Hindlimb muscle (tissue), 1 donor: ENCODE data around the gene PALM2AKAP2. TPM values are rescaled to one million over a fixed set of nuclear protein-coding genes. Genes with fewer than 3 reads are reported as not detected.

Source experiments
- DNase-seq: peaks from one replicate; pipeline ENCODE4 v3.0.0-alpha.2; 2013
- polyA plus RNA-seq: library from polyadenylated mRNA; unstranded; fragments of 120-200 nt; gene quantifications from one replicate; pipeline ENCODE4 v1.2.1, GENCODE V29; 2013; ENCODE audit not compliant: insufficient read length

PALM2AKAP2 gene
- polyA plus RNA-seq = 30.4 TPM

DNA sequence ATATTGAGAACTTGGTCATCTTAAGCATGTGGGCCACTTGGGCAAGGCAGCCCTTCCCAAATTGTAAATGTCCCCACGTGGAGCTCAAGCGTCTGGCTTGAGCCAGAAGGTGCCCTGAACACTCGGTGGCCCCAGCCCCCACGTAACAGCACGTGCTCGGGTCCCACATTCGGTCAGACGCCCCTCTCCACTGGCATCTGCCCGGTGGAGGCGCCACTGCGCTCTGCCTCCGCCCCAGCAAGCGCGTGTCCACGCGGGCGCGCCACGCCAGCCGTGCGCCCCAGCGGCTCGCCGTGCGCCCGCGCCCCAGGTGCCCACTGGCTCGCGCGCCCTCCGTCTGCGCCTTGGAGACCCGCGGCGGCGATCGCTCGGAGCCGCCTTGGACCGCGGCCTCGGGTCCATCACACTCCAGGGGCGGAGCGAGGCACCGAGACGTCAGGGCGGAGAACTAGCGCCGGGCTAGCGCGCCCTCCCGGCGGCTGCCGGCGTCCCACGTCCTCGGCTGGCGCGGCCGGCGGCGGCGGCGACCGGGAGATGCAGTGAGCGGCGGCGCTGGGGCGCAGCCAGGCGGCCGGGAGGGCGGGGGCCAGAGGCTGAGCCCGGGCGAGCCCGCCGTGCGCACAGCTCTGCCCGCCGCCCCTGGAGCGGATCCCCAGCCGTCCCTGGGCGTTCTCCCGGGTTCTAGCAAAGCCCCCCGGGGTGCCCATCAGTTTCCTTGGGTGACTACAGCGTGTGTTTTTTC is at the start of gene PALM2AKAP2:
TSS of gene PALM2AKAP2 (plus strand) at position 488 of the 742 bp plus-strand sequence. CDS start 291 bp downstream, outside the sequence.
- DNase-seq = peak; percentile 69

- DNase-seq = no peak
Measured at GRCh38 chr9:109730228-109730627, 49.8 kb upstream of the PALM2AKAP2 start.

DNA sequence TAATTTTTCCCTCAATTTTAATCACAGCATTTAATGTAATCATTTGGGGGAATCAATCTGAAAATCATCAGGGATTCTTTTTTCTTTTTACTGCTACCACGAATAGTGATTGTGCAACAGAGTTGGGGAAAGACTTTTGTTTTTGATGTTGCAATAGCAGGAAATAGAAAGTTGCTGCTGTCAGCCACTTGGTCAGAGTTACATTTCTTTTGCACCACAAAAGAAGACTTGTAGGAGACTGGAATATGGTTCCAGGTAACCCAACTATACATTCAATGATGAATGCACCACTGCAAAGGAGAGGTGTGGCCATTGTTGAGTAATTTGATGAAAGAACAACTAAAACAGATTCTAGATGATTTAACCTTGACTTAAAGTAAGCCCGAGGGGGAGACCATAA is 46.3 kb upstream of the PALM2AKAP2 start:
- DNase-seq = no peak

GRCh38 chr9:109734814-109735213 is 45.2 kb upstream of the PALM2AKAP2 start:
- DNase-seq = no peak

- DNase-seq = no peak
Measured at GRCh38 chr9:109735801-109736200, 44.2 kb upstream of the PALM2AKAP2 start.

DNA sequence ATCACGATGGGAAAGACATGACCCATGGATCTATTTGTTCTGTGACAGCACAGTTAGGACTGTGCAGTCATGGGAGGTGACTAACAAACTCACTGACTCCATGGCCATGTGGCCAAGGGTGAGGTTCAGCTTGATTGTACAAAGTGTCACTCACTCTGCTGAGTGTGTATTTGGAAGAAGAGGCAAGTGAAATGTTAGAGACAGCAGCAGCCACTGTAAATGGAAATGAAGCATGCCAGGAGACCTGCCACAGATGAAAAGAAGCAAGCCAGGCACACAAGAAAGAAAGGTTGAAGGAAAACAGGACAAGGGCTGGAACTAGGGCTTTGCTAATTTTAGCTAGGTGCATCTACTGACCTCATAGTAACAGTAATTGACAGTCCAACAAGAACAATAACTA is 42.7 kb upstream of the PALM2AKAP2 start:
- no peak for DNase-seq

- no peak for DNase-seq
Measured at GRCh38 chr9:109739760-109740159, 40.2 kb upstream of the PALM2AKAP2 start.

- no peak for DNase-seq
Measured at GRCh38 chr9:109742776-109743348, 37.1 kb upstream of the PALM2AKAP2 start.

DNA sequence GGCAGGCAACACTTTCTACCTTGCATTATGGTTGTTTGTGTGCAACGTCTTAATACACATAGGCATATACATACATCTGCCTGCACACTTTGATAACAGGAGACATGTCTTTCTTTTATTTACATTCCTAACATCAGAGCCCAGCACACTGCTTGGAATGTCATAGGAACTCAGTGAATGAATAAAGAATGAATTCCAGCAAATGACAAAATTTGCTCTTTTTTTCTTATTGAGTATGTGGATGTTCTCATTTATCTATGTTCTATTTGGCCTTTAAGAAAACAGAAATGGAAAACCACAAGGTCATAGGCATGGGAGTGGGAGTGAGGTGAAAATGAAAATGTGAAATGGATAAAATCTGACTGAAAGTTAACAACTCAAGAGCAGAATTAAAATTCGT is 36.3 kb upstream of the PALM2AKAP2 start:
- DNase-seq = no peak

GRCh38 chr9:109745335-109746283 is 34.4 kb upstream of the PALM2AKAP2 start:
- peak; percentile 36 for DNase-seq

DNA sequence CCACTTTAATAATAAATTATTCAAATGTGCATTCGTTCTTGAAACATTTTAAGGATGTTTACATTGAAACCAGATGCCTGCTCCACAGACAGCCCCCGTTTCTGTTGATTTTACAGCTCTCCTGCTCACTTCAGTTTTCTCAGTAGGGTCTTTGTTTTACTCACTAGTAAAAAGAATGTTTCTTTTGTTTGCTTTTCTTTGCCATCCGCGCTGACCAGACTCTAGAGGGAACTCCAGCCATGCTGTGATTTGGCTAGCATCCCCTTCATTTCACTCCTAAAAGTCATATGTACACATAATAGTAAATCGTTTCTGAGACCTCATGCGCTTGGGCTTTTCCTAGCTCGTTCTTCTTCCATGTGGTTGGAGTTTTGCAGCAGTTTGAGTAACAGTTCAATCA is 28.7 kb upstream of the PALM2AKAP2 start:
- DNase-seq = no peak

- no peak for DNase-seq
Measured at GRCh38 chr9:109753308-109753707, 26.7 kb upstream of the PALM2AKAP2 start.

DNA sequence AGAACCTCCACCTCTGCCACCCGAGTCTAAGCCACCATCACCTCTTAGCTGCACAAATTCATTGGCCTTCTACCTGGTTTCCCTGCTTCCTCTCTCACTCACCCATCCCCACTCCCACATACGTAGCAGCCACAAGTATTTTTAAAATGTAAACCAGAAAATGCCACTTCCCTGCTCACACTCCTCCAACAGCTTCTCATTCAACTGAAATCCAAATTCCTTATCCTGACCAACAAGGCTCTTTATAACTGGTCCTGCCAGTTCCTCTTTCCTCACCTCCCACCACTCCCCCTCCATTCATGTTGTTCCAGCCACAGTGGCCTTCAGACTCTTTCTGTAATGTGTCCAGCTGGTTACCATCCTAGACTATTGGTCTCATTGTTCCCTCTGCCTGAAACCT is 25.0 kb upstream of the PALM2AKAP2 start:
- DNase-seq = no peak

GRCh38 chr9:109759589-109759988 is 20.4 kb upstream of the PALM2AKAP2 start:
- DNase-seq = no peak

DNA sequence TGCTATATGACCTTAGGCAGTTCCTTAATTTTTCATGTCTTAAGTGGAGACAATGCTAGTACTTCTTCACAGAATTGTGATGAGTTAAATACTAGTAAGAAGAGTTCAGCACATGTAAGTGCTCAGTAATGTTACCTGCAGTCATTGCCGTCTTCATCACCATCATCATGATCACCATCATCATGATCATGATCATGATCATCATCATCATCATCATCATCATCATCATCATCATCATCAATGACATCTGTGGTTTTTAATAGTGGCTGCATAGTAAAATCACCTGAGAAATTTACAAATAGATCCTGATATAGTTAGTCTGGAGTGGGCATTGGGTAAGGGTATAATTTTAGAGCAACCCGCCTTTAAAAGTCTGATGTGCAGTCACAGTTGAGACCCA is 14.7 kb upstream of the PALM2AKAP2 start:
- no peak for DNase-seq

GRCh38 chr9:109765830-109766229 is 14.2 kb upstream of the PALM2AKAP2 start:
- DNase-seq = no peak

DNA sequence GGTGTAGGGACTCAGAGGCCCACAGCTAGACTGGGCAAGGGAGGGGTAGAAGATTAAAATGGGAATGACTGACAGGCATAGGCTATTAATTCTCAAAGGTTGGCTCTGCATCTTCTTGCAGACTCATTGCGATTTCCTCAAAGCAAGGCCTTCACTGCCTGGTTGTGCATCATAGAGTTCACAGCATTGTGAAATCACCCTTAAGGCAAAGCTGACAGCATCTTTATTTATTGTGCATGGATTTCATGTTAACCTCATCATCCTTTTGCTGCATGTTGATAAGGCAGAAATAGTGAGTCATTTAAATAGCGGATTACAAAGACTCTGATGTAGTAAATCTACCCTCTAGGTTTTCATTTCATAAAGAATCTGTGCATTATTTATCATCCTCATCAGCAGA is 13.6 kb upstream of the PALM2AKAP2 start:
- DNase-seq = no peak

GRCh38 chr9:109767404-109767803 is 12.6 kb upstream of the PALM2AKAP2 start:
- no peak for DNase-seq

GRCh38 chr9:109767814-109768213 is 12.2 kb upstream of the PALM2AKAP2 start:
- no peak for DNase-seq

- DNase-seq = no peak
Measured at GRCh38 chr9:109769250-109769649, 10.7 kb upstream of the PALM2AKAP2 start.

DNA sequence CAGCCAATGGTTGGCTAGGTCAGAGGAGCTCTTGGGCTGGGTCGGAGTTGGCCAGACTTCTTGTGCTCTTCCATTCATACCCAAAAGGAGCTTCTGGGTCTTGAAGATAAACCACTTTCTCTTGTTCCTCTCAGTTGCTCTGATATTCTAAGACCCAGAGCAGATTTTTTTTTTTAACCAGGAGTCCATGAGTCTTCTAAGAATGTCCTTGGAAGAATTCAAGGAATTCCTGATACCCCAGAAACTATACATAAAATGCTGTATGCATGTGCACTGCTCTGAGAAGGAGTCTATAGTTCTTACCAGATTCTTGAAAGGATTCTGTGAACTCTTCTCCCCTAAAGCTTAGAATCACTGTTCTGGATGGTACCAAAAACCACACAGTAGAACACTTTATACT is 9.9 kb upstream of the PALM2AKAP2 start:
- no peak for DNase-seq

DNA sequence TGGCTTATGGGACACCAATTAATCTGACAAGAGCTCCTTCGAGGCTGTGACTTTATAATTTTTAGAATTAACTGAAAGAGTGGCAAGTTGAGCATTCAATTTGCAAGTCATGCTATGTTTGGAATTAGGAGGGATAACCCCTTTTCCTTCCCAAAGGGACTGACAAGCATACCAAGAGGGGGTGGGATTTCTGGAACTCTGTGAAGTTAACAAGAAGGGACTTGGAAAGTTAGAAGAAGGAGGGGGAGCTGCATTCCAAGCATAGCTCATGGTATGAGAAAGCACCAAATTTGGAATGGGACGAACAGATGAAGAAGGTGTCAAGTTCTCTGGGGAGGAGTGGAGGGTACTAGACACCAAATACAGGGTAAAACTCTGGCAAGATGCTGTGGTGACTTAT is 8.9 kb upstream of the PALM2AKAP2 start:
- DNase-seq = no peak
